Panc1 (cell line): ENCODE results near the gene TMEM259. TPM values are rescaled to one million over a fixed set of nuclear protein-coding genes. Genes with fewer than 3 reads are reported as not detected.

Source experiments
- ATAC-seq: fragments of 200-7000 bp; cut with Tn5 transposase; 2 replicates; pipeline ENCODE4 v1.9.1; 2020; ENCODE audit warnings: mild to moderate bottlenecking, moderate library complexity
- BruUV-seq: library from RNA; stranded (reverse); fragments of 400-500 nt; replicated peaks from 2 replicates; lab custom pipeline; 2021; lab: Mats Ljungman, UMichigan
- CTCF ChIA-PET: fragments of 300-600 bp; sonication (Branson Sonifier 250); formaldehyde crosslinking; loops from one replicate; lab custom pipeline; 2022; ENCODE audit warnings: antibody characterized with exemption; lab: Charles Lee
- POLR2A ChIA-PET: fragments of 300-600 bp; sonication (Branson Sonifier 250); formaldehyde crosslinking; loops from one replicate; lab custom pipeline; 2022; ENCODE audit warnings: antibody characterized with exemption; lab: Charles Lee
- DNase-seq: peaks from one replicate; pipeline ENCODE4 v3.0.0-alpha.2; 2010; ENCODE audit warnings: low read depth, low spot score
- H3K27ac ChIP-seq: 2 replicates; pipeline ENCODE4 v1.5.1; 2011; ENCODE audit warnings: mild to moderate bottlenecking, low read length, inconsistent platforms
- H3K27me3 ChIP-seq: fragments of 200-500 bp; sonication (Bioruptor generic); 2 replicates; pipeline ENCODE4 v1.6.0; 2014; ENCODE audit warnings: low read length, inconsistent platforms; ENCODE audit not compliant: control insufficient read depth, insufficient read depth
- H3K36me3 ChIP-seq: fragments of 200-500 bp; sonication (Bioruptor generic); 2 replicates; pipeline ENCODE4 v1.5.1; 2014; ENCODE audit warnings: inconsistent platforms, mild to moderate bottlenecking, low read length, moderate library complexity; ENCODE audit not compliant: control insufficient read depth, insufficient read depth
- H3K4me1 ChIP-seq: 2 replicates; pipeline ENCODE4 v1.5.1; 2011; ENCODE audit warnings: inconsistent platforms, mild to moderate bottlenecking, low read length, moderate library complexity; ENCODE audit not compliant: control insufficient read depth, insufficient read depth
- H3K4me3 ChIP-seq, 2 experiments: 2 replicates each; pipeline ENCODE4 v1.5.1; 2011 to 2012; ENCODE audit warnings: low read depth in 2 of 2, low read length in 2 of 2, mild to moderate bottlenecking in 2 of 2, inconsistent platforms in 1 of 2, moderate library complexity in 1 of 2
- H3K9me3 ChIP-seq: fragments of 200-500 bp; sonication (Bioruptor generic); 2 replicates; pipeline ENCODE4 v1.5.1; 2014; ENCODE audit warnings: low read depth, mild to moderate bottlenecking, inconsistent platforms, low read length, moderate library complexity; ENCODE audit not compliant: control insufficient read depth, insufficient read depth
- POLR2AphosphoS5 ChIP-seq: IDR thresholded peaks from 2 replicates; pipeline ENCODE4 v1.6.1; 2012; ENCODE audit warnings: mild to moderate bottlenecking, low read depth, low read length, moderate library complexity
- SIN3A ChIP-seq: IDR thresholded peaks from 2 replicates; pipeline ENCODE4 v1.6.1; 2012; ENCODE audit warnings: low read depth, mild to moderate bottlenecking, low read length, moderate library complexity, borderline replicate concordance; ENCODE audit not compliant: insufficient read depth
- TCF7L2 ChIP-seq: IDR thresholded peaks from 2 replicates; pipeline ENCODE4 v1.6.1; 2011; ENCODE audit warnings: mild to moderate bottlenecking, low read depth, low read length, inconsistent platforms
- in situ Hi-C: cut with HindIII; loops from 2 replicates; pipeline ENCODE4 v1.10.0; 2016; ENCODE audit warnings: low sequenced_read_pairs, low pct_unique_long_range_greater_than_20kb
- intact Hi-C: fragments of 100-400 bp; cut with micrococcal nuclease; formaldehyde crosslinking; loops from one replicate; pipeline ENCODE4 v1.10.0; 2022; ENCODE audit not compliant: unreplicated experiment
- total RNA-seq: library from RNA; stranded (reverse); gene quantifications from one replicate; pipeline ENCODE4 v1.2.1, GENCODE V29; 2021; ENCODE audit not compliant: unreplicated experiment
- TF ChIP-seq, protein P1 (sequence below): fragments of 450-650 bp; IDR thresholded peaks from 2 replicates; pipeline ENCODE4 v1.5.1; 2017; ENCODE audit warnings: mild to moderate bottlenecking
- TF ChIP-seq, protein P2 (sequence below), 2 experiments: IDR thresholded peaks; 2 replicates each; pipeline ENCODE4 v1.6.1; 2011 to 2012; ENCODE audit warnings: low read depth in 2 of 2, control low read depth in 1 of 2, low read length in 1 of 2, mild to moderate bottlenecking in 1 of 2, moderate library complexity in 1 of 2; ENCODE audit not compliant: insufficient read depth in 1 of 2

TMEM259 gene
- total RNA-seq, 1 experiment from 2014 or later, result 193 TPM

DNA sequence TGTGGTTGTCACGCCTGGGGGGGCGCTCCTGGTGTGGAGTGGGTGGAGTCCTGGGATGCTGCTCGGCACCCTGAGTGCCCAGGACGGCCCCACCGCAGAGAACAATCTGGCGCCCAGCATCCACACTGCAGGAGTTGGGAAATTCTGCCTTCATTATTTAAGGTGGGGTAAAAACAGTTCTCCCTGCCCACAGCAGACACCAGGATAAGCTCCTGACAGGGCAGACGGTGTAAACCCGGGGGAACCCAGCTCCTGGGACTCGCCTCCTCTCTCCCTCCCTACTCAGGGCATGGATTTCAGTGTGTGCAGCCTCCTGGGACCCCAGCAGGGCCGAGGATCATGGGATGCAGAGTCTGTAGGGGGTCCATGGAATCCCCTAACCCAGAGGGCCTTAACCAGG lies 44.4 kb downstream of the TMEM259 start:
- CTCF ChIA-PET, result no interaction called here
- in situ Hi-C loops, result no loop called here

DNA sequence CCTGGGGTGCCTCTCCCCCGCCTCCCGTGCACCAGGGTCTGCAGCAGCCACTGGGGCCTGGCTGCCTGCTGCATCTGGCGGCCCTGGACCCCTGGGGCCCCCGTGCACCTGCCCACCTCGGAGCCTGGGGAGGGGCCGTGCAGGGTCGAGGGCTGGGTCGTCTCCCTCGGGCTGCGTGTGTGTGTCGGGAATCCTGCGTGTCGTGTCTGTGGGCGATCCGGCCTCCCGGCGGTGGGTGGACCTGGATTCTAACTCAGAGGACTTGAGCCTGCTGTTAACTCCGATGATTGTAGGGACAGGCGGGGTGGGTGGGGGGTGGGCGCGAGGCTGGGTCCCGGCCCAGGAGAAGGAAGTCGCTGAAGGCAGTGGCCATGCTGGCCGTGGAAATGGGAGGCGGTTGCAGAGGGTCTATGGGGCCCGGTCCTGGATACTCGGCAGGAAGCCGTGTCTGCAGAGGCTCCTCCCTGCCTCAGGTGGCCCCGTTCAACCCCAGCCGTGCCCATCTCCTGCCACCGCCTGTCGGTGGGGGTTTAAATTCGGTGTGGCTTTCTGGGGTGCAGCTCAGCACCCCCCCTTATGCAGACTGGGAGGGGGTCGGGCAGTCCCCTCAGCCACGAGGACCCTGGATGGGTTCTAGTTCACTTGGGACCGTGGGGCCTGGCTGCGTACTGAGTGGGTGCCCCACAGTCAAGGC lies 46.2 kb downstream of the TMEM259 start:
- H3K36me3 ChIP-seq, result peaks cover 5% of the 10 kb centered on the region; the same call in 1 of the 2 replicates
- no peaks in the 10 kb centered on the region for H3K9me3 ChIP-seq
- POLR2A ChIA-PET, result no interaction called here
- no TSS peak for BruUV-seq
- in situ Hi-C loops, result no loop called here
- ATAC-seq, result no peak
- intact Hi-C loops, result no loop called here
- TF ChIP-seq, protein P1, sequence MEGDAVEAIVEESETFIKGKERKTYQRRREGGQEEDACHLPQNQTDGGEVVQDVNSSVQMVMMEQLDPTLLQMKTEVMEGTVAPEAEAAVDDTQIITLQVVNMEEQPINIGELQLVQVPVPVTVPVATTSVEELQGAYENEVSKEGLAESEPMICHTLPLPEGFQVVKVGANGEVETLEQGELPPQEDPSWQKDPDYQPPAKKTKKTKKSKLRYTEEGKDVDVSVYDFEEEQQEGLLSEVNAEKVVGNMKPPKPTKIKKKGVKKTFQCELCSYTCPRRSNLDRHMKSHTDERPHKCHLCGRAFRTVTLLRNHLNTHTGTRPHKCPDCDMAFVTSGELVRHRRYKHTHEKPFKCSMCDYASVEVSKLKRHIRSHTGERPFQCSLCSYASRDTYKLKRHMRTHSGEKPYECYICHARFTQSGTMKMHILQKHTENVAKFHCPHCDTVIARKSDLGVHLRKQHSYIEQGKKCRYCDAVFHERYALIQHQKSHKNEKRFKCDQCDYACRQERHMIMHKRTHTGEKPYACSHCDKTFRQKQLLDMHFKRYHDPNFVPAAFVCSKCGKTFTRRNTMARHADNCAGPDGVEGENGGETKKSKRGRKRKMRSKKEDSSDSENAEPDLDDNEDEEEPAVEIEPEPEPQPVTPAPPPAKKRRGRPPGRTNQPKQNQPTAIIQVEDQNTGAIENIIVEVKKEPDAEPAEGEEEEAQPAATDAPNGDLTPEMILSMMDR, result no peak
- TF ChIP-seq POLR2AphosphoS5 (no peak), SIN3A (no peak), TCF7L2 (no peak)
- TF ChIP-seq, protein P2, sequence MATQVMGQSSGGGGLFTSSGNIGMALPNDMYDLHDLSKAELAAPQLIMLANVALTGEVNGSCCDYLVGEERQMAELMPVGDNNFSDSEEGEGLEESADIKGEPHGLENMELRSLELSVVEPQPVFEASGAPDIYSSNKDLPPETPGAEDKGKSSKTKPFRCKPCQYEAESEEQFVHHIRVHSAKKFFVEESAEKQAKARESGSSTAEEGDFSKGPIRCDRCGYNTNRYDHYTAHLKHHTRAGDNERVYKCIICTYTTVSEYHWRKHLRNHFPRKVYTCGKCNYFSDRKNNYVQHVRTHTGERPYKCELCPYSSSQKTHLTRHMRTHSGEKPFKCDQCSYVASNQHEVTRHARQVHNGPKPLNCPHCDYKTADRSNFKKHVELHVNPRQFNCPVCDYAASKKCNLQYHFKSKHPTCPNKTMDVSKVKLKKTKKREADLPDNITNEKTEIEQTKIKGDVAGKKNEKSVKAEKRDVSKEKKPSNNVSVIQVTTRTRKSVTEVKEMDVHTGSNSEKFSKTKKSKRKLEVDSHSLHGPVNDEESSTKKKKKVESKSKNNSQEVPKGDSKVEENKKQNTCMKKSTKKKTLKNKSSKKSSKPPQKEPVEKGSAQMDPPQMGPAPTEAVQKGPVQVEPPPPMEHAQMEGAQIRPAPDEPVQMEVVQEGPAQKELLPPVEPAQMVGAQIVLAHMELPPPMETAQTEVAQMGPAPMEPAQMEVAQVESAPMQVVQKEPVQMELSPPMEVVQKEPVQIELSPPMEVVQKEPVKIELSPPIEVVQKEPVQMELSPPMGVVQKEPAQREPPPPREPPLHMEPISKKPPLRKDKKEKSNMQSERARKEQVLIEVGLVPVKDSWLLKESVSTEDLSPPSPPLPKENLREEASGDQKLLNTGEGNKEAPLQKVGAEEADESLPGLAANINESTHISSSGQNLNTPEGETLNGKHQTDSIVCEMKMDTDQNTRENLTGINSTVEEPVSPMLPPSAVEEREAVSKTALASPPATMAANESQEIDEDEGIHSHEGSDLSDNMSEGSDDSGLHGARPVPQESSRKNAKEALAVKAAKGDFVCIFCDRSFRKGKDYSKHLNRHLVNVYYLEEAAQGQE (IDR thresholded peaks at IDR 0.05; ENCODE audit: insufficient read depth in 1 of 2, low read depth in 2 of 2, low read length in 1 of 2), result no peak
- no peak for DNase-seq
- H3K27ac ChIP-seq, result no peak overlapping the region
- CTCF ChIA-PET, result no interaction called here
- H3K27me3 ChIP-seq, result no peaks in the 10 kb centered on the region
- H3K4me1 ChIP-seq, result no peaks in the 10 kb centered on the region
- no peak overlapping the region for H3K4me3 ChIP-seq

More for the DNA sequence above, 44.4 kb downstream of the TMEM259 start:
- Histone ChIP-seq H3K9me3 (no peaks in the 10 kb centered on the region), H3K27ac (no peak overlapping the region), H3K36me3 (0 out of 2 replicates have a peak, but pooled peaks cover 2% of the 10 kb centered on the region), H3K4me3 (no peak overlapping the region), H3K27me3 (no peaks in the 10 kb centered on the region), H3K4me1 (peaks cover 7% of the 10 kb centered on the region)
- BruUV-seq, result no TSS peak
- POLR2A ChIA-PET, result no interaction called here
- intact Hi-C loops, result no loop called here
- TF ChIP-seq, protein P1, result no peak
- TF ChIP-seq POLR2AphosphoS5, result no peak
- TF ChIP-seq TCF7L2, result no peak
- TF ChIP-seq, protein P2 (IDR thresholded peaks at IDR 0.05; ENCODE audit: insufficient read depth in 1 of 2, low read depth in 2 of 2, low read length in 1 of 2), result no peak
- TF ChIP-seq SIN3A, result no peak
- ATAC-seq (peak; percentile 35; the same call in 1 of the 2 replicates), DNase-seq (no peak)
